Jurkat, Clone E6-1 (cell line): ENCODE data around the gene MAGEB6. TPM values are rescaled to one million over a fixed set of nuclear protein-coding genes. Genes with fewer than 3 reads are reported as not detected.
"Not testable (repeated sequence)": the region's sequence is repeated elsewhere in the genome, so short reads cannot be mapped to it uniquely, and the experiment has no call there.

Source experiments
- DNase-seq: peaks from one replicate; pipeline ENCODE4 v3.0.0-alpha.2; 2011; ENCODE audit warnings: low read depth, low spot score
- H3K4me3 ChIP-seq: 2 replicates; pipeline ENCODE4 v1.5.1; 2011; ENCODE audit warnings: mild to moderate bottlenecking, low read length, control low read depth, moderate library complexity
- polyA plus RNA-seq: library from polyadenylated mRNA; unstranded; fragments of >200 nt; gene quantifications from one replicate; pipeline ENCODE4 v1.2.1, GENCODE V29; 2012; ENCODE audit warnings: missing spikeins; ENCODE audit not compliant: insufficient read length, insufficient read depth

MAGEB6 gene
- not detected for polyA plus RNA-seq

GRCh38 chrX:26192204-26192603, at the start of gene MAGEB6:
Gene MAGEB6 (plus strand): TSS chrX:26192440. CDS start chrX:26193847, 1,407 bp downstream.
- DNase-seq = no peak
- no peak within 1 kb of the TSS for H3K4me3 ChIP-seq

GRCh38 chrX:26146024-26146423, 46.2 kb upstream of the MAGEB6 start:
- DNase-seq = no peak
- H3K4me3 ChIP-seq = no peak overlapping the region

- H3K4me3 ChIP-seq = no peak within 1 kb of the TSS
- DNase-seq = no peak
Measured at GRCh38 chrX:26160301-26160700, 31.9 kb upstream of the MAGEB6 start, which contains the start of gene MAGEB6B. Gene MAGEB6B (plus strand): TSS chrX:26160601. CDS start chrX:26160601, 0 bp downstream.

- no peak overlapping the region for H3K4me3 ChIP-seq
- DNase-seq = no peak
Measured at GRCh38 chrX:26203561-26203960, 11.3 kb downstream of the MAGEB6 start.

GRCh38 chrX:26204717-26205116, 12.5 kb downstream of the MAGEB6 start:
- not testable (repeated sequence) for DNase-seq, H3K4me3 ChIP-seq

- H3K4me3 ChIP-seq = no peak overlapping the region
- DNase-seq = no peak
Measured at GRCh38 chrX:26208012-26208411, 15.8 kb downstream of the MAGEB6 start.

- no peak for DNase-seq
- no peak within 1 kb of the TSS for H3K4me3 ChIP-seq
Measured at GRCh38 chrX:26215869-26216268, 23.6 kb downstream of the MAGEB6 start, which contains the start of gene MAGEB5. Gene MAGEB5 (plus strand): TSS chrX:26216169. CDS start chrX:26217302, 1,133 bp downstream.

- DNase-seq = no peak
- H3K4me3 ChIP-seq = no peak overlapping the region
Measured at GRCh38 chrX:26219351-26219750, 27.1 kb downstream of the MAGEB6 start.

GRCh38 chrX:26234177-26234576, 41.9 kb downstream of the MAGEB6 start:
- no peak overlapping the region for H3K4me3 ChIP-seq
- no peak for DNase-seq
